Sigmoid colon (tissue), 4 donors: ENCODE data around the gene PDCD4.

Experiments used
- EP300 ChIP-seq, 4 donors: sonication (generic); formaldehyde crosslinking; IDR thresholded peaks; one replicate each; pipeline ENCODE4 v1.6.1; 2017; ENCODE audit warnings: antibody characterized with exemption in 4 of 4
- POLR2A ChIP-seq, 2 donors: fragments of 450-650 bp; IDR thresholded peaks; one replicate each; pipeline ENCODE4 v1.6.1; 2016; ENCODE audit warnings: antibody characterized with exemption in 2 of 2, mild to moderate bottlenecking in 2 of 2, moderate library complexity in 2 of 2
- POLR2AphosphoS5 ChIP-seq, 4 donors: sonication (generic); formaldehyde crosslinking; IDR thresholded peaks; one replicate each; pipeline ENCODE4 v1.6.1; 2017; ENCODE audit warnings: antibody characterized with exemption in 4 of 4
- TF ChIP-seq, protein P1 (sequence below), 4 experiments: fragments of 450-650 bp in 3 of 4; fragments of 200-600 bp in 1 of 4; IDR thresholded peaks; one replicate each; pipeline ENCODE4 v1.5.1; 2016 to 2019; ENCODE audit warnings: antibody characterized with exemption in 4 of 4, mild to moderate bottlenecking in 3 of 4, moderate library complexity in 2 of 4

DNA sequence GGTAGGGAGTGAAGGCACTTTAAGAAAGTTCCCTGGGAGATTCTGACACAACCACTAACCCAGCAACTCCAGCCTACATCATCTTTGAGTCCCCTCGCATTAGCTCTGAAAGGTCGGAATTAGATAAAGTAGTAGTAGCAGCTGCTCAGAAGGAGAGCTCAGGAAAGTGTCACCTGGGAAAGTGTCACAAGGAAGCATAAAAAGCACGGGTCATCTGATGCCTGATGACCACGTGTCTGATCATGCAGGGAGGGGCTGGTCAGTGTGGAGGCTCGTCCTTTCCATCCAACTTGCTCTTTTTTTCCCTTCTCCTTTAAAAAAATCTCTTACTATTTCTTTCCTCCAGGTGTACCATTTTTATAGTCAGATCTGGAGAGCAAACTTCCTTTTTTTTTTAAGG lies 47.1 kb upstream of the PDCD4 start:
- TF ChIP-seq, protein P1, sequence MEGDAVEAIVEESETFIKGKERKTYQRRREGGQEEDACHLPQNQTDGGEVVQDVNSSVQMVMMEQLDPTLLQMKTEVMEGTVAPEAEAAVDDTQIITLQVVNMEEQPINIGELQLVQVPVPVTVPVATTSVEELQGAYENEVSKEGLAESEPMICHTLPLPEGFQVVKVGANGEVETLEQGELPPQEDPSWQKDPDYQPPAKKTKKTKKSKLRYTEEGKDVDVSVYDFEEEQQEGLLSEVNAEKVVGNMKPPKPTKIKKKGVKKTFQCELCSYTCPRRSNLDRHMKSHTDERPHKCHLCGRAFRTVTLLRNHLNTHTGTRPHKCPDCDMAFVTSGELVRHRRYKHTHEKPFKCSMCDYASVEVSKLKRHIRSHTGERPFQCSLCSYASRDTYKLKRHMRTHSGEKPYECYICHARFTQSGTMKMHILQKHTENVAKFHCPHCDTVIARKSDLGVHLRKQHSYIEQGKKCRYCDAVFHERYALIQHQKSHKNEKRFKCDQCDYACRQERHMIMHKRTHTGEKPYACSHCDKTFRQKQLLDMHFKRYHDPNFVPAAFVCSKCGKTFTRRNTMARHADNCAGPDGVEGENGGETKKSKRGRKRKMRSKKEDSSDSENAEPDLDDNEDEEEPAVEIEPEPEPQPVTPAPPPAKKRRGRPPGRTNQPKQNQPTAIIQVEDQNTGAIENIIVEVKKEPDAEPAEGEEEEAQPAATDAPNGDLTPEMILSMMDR (IDR thresholded peaks at IDR 0.05) = no peak
- no peak for TF ChIP-seq POLR2AphosphoS5 (IDR thresholded peaks at IDR 0.05)
- no peak for TF ChIP-seq EP300 (IDR thresholded peaks at IDR 0.05)
- TF ChIP-seq POLR2A (IDR thresholded peaks at IDR 0.05) = no peak
